SK-N-SH treated with all-trans-retinoic acid at 6 μM for 48 hours (cell line): ENCODE data around the gene TSPAN15.
A peak's percentile ranks its signal among the peaks of the same experiment; 100 is the strongest.

Experiments used
- ATAC-seq: fragments of 200-7000 bp; cut with Tn5 transposase; 3 replicates; pipeline ENCODE4 v1.9.1; 2020; ENCODE audit warnings: mild to moderate bottlenecking, moderate library complexity
- ARNTL ChIP-seq: fragments of 450-650 bp; formaldehyde crosslinking; IDR thresholded peaks from 2 replicates; pipeline ENCODE4 v1.5.0; 2020; ENCODE audit warnings: low read depth, mild to moderate bottlenecking, moderate library complexity, borderline replicate concordance
- BACH2 ChIP-seq: fragments of 250-450 bp; sonication (Bioruptor Pico); IDR thresholded peaks from 2 replicates; pipeline ENCODE4 v1.9.0; 2021; ENCODE audit warnings: mild to moderate bottlenecking, borderline replicate concordance
- CSDC2 ChIP-seq: fragments of 250-450 bp; sonication (Bioruptor Pico); IDR thresholded peaks from 2 replicates; pipeline ENCODE4 v1.5.0; 2020; ENCODE audit warnings: mild to moderate bottlenecking, moderate library complexity
- ESRRG ChIP-seq: fragments of 250-450 bp; sonication (Bioruptor Pico); IDR thresholded peaks from 2 replicates; pipeline ENCODE4 v1.6.1; 2021; ENCODE audit warnings: mild to moderate bottlenecking
- GLIS3 ChIP-seq: fragments of 250-450 bp; sonication (Bioruptor Pico); IDR thresholded peaks from 2 replicates; pipeline ENCODE4 v1.5.0; 2020; ENCODE audit warnings: mild to moderate bottlenecking, moderate library complexity
- ISL1 ChIP-seq: fragments of 250-450 bp; sonication (Bioruptor Pico); IDR thresholded peaks from 2 replicates; pipeline ENCODE4 v2.1.2; 2022; ENCODE audit warnings: mild to moderate bottlenecking, moderate library complexity
- OSR1 ChIP-seq: fragments of 250-450 bp; sonication (Bioruptor Pico); IDR thresholded peaks from 2 replicates; pipeline ENCODE4 v1.8.0; 2022; ENCODE audit warnings: moderate library complexity, mild to moderate bottlenecking, inconsistent platforms
- PPARA ChIP-seq: fragments of 250-450 bp; sonication (Bioruptor Pico); IDR thresholded peaks from 2 replicates; pipeline ENCODE4 v1.5.0; 2020; ENCODE audit warnings: mild to moderate bottlenecking, borderline replicate concordance
- RARB ChIP-seq: fragments of 250-450 bp; sonication (Bioruptor Pico); IDR thresholded peaks from 2 replicates; pipeline ENCODE4 v1.8.0; 2021; ENCODE audit warnings: mild to moderate bottlenecking, moderate library complexity
- TCF4 ChIP-seq: fragments of 250-450 bp; sonication (Bioruptor Pico); IDR thresholded peaks from 2 replicates; pipeline ENCODE4 v1.8.0; 2021; ENCODE audit warnings: mild to moderate bottlenecking, moderate library complexity, borderline replicate concordance
- TOX ChIP-seq: fragments of 250-450 bp; sonication (Bioruptor Pico); IDR thresholded peaks from 2 replicates; pipeline ENCODE4 v1.8.0; 2021; ENCODE audit warnings: mild to moderate bottlenecking, moderate library complexity, borderline replicate concordance
- ZC3H10 ChIP-seq: fragments of 250-450 bp; sonication (Bioruptor Pico); IDR thresholded peaks from 2 replicates; pipeline ENCODE4 v1.5.1; 2021; ENCODE audit warnings: mild to moderate bottlenecking, moderate library complexity
- ZFP30 ChIP-seq: fragments of 450-650 bp; formaldehyde crosslinking; IDR thresholded peaks from 2 replicates; pipeline ENCODE4 v1.5.0; 2022; ENCODE audit warnings: mild to moderate bottlenecking, moderate library complexity
- ZNF565 ChIP-seq: fragments of 450-650 bp; formaldehyde crosslinking; conservative IDR thresholded peaks from 2 replicates; pipeline ENCODE4 v1.5.0; 2020; ENCODE audit warnings: low read depth, mild to moderate bottlenecking, moderate library complexity
- ZNF70 ChIP-seq: fragments of 450-650 bp; formaldehyde crosslinking; IDR thresholded peaks from 2 replicates; pipeline ENCODE4 v1.5.0; 2020; ENCODE audit warnings: mild to moderate bottlenecking, moderate library complexity
- TF ChIP-seq, protein P1 (sequence below): fragments of 250-450 bp; sonication (Bioruptor Pico); IDR thresholded peaks from 2 replicates; pipeline ENCODE4 v1.8.0; 2021; ENCODE audit warnings: low read depth, mild to moderate bottlenecking, moderate library complexity, borderline replicate concordance
- TF ChIP-seq, protein P2 (sequence below): fragments of 250-450 bp; sonication (Bioruptor Pico); IDR thresholded peaks from 2 replicates; pipeline ENCODE4 v1.5.1; 2020; ENCODE audit warnings: low read depth, mild to moderate bottlenecking, moderate library complexity
- TF ChIP-seq, protein P3 (sequence below): fragments of 250-450 bp; sonication (Bioruptor Pico); IDR thresholded peaks from 2 replicates; pipeline ENCODE4 v1.5.0; 2020; ENCODE audit warnings: mild to moderate bottlenecking, moderate library complexity
- TF ChIP-seq, protein P4 (sequence below): fragments of 250-450 bp; sonication (Bioruptor Pico); IDR thresholded peaks from 2 replicates; pipeline ENCODE4 v1.8.0; 2020; ENCODE audit warnings: mild to moderate bottlenecking, moderate library complexity, borderline replicate concordance

TSPAN15 gene

DNA sequence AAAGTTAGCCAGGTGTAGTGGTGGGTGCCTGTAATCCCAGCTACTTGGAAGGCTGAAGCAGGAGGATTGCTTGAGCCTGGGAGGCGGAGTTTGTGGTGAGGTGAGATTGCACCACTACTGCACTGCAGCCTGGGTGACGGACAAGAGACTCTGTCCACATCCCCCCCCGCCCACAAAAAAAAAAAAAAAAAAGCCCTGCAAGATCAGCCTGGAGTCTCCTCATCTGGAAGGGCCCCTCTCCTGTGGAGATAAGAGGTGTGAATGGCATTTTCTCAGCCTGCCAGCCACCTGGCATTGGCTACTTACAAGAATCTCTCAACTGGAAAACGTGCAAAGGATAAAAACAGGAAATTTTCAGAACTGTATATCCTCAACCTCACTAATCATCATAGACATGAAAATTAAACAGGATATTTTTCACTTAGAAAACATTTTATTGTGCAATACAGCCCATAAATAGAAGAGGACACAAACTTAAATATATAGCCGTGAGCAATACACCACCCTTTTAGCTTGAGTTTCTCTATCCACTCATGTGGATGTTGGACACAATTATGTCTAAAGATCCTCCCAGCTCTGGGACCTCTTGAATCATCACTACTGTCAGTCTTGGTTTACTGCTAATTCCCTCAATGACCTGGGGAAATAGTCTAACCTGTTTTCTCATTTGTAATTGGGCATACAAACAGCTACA, 11.3 kb upstream of the TSPAN15 start:
- TF ChIP-seq CSDC2 (CRISPR knock-in tag) (no peak), ZC3H10 (no peak), ESRRG (CRISPR knock-in tag) (no peak), TOX (CRISPR knock-in tag) (no peak), BACH2 (no peak), ISL1 (CRISPR knock-in tag) (no peak), RARB (no peak), OSR1 (no peak)
- TF ChIP-seq, protein P1, sequence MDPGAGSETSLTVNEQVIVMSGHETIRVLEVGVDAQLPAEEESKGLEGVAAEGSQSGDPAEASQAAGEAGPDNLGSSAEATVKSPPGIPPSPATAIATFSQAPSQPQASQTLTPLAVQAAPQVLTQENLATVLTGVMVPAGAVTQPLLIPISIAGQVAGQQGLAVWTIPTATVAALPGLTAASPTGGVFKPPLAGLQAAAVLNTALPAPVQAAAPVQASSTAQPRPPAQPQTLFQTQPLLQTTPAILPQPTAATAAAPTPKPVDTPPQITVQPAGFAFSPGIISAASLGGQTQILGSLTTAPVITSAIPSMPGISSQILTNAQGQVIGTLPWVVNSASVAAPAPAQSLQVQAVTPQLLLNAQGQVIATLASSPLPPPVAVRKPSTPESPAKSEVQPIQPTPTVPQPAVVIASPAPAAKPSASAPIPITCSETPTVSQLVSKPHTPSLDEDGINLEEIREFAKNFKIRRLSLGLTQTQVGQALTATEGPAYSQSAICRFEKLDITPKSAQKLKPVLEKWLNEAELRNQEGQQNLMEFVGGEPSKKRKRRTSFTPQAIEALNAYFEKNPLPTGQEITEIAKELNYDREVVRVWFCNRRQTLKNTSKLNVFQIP (CRISPR knock-in tag) = no peak
- ATAC-seq = no peak

DNA sequence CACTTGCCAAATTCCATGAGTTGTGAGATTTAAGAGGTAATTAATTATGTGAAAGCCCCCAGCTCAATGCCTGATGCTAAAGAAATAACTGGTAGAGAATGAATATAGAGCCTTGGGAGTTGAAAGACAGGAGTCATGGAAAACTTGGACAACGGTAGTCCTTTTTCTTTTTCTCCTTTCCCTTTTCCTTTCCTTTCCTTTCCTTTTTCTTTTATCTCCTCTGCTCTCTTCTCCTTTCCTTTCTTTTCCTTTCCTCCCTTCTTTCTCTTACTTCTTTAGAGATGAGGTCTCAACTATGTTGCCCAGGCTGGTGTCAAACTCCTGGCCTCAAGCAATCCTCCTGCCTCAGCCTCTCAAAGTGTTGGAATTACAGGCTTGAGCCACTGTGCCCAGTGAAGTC, 7.9 kb upstream of the TSPAN15 start:
- TF ChIP-seq, protein P2, sequence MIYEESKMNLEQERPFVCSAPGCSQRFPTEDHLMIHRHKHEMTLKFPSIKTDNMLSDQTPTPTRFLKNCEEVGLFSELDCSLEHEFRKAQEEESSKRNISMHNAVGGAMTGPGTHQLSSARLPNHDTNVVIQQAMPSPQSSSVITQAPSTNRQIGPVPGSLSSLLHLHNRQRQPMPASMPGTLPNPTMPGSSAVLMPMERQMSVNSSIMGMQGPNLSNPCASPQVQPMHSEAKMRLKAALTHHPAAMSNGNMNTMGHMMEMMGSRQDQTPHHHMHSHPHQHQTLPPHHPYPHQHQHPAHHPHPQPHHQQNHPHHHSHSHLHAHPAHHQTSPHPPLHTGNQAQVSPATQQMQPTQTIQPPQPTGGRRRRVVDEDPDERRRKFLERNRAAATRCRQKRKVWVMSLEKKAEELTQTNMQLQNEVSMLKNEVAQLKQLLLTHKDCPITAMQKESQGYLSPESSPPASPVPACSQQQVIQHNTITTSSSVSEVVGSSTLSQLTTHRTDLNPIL = no peak
- no peak for TF ChIP-seq ESRRG (CRISPR knock-in tag)
- TF ChIP-seq, all 23 proteins: peak for 0
- no peak for ATAC-seq

DNA sequence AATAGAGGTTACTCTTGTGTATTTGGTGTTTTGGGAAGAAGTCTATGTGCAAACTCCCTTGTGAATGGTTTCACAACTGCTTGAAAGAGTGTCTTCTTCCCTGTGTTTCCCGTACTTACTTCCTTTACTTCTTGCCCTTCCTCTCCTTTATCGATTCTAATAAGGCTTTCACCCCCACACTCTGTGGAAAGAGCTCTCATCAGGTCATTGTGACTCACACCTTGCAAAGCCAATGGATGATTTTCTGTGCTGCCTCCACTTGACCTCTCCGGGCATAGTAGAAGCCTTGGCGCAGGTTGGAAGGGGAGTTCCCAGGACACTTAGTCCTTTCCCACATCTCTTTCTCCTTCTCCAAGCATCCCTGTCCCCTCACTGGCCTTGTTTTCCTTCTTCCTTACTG, 6.2 kb upstream of the TSPAN15 start:
- no peak for ATAC-seq
- TF ChIP-seq OSR1 (no peak), ZFP30 (CRISPR knock-in tag) (no peak), BACH2 (no peak), ARNTL (CRISPR knock-in tag) (no peak), ZNF70 (CRISPR knock-in tag) (no peak), ZNF565 (CRISPR knock-in tag) (no peak), PPARA (CRISPR knock-in tag) (no peak), ESRRG (CRISPR knock-in tag) (no peak), RARB (no peak), TOX (CRISPR knock-in tag) (no peak)
- TF ChIP-seq, protein P3, sequence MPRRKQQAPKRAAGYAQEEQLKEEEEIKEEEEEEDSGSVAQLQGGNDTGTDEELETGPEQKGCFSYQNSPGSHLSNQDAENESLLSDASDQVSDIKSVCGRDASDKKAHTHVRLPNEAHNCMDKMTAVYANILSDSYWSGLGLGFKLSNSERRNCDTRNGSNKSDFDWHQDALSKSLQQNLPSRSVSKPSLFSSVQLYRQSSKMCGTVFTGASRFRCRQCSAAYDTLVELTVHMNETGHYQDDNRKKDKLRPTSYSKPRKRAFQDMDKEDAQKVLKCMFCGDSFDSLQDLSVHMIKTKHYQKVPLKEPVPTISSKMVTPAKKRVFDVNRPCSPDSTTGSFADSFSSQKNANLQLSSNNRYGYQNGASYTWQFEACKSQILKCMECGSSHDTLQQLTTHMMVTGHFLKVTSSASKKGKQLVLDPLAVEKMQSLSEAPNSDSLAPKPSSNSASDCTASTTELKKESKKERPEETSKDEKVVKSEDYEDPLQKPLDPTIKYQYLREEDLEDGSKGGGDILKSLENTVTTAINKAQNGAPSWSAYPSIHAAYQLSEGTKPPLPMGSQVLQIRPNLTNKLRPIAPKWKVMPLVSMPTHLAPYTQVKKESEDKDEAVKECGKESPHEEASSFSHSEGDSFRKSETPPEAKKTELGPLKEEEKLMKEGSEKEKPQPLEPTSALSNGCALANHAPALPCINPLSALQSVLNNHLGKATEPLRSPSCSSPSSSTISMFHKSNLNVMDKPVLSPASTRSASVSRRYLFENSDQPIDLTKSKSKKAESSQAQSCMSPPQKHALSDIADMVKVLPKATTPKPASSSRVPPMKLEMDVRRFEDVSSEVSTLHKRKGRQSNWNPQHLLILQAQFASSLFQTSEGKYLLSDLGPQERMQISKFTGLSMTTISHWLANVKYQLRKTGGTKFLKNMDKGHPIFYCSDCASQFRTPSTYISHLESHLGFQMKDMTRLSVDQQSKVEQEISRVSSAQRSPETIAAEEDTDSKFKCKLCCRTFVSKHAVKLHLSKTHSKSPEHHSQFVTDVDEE (CRISPR knock-in tag) = no peak
- TF ChIP-seq, protein P4, sequence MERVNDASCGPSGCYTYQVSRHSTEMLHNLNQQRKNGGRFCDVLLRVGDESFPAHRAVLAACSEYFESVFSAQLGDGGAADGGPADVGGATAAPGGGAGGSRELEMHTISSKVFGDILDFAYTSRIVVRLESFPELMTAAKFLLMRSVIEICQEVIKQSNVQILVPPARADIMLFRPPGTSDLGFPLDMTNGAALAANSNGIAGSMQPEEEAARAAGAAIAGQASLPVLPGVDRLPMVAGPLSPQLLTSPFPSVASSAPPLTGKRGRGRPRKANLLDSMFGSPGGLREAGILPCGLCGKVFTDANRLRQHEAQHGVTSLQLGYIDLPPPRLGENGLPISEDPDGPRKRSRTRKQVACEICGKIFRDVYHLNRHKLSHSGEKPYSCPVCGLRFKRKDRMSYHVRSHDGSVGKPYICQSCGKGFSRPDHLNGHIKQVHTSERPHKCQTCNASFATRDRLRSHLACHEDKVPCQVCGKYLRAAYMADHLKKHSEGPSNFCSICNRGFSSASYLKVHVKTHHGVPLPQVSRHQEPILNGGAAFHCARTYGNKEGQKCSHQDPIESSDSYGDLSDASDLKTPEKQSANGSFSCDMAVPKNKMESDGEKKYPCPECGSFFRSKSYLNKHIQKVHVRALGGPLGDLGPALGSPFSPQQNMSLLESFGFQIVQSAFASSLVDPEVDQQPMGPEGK (CRISPR knock-in tag) = no peak
- TF ChIP-seq, protein P1 (CRISPR knock-in tag) = no peak
- TF ChIP-seq, all 23 proteins: peak for 0

DNA sequence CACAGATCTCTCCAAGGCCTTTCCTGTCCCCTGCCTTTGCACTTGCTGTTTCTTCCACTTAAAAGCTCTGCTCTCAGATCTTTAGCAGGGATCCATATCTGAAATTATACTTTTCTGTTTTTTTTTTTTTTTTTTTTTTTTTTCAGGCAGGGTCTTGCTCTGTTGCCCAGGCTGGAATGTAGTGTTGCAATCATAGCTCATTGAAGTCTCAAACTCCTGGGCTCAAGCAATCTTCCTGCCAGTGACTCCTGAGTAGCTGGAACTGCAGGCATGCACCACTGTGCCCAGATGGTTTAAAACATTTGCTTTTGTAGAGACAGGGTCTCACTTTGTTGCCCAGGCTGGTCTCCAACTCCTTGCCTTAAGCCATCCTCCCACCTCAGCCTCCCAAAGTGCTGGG, 5.0 kb upstream of the TSPAN15 start:
- no peak for TF ChIP-seq TOX (CRISPR knock-in tag)
- no peak for TF ChIP-seq TCF4 (CRISPR knock-in tag)
- no peak for TF ChIP-seq ARNTL (CRISPR knock-in tag)
- TF ChIP-seq, protein P1 (CRISPR knock-in tag) = no peak
- TF ChIP-seq, protein P4 (CRISPR knock-in tag) = no peak
- TF ChIP-seq GLIS3 (CRISPR knock-in tag) = no peak
- TF ChIP-seq ISL1 (CRISPR knock-in tag) = no peak
- no peak for TF ChIP-seq ESRRG (CRISPR knock-in tag)
- TF ChIP-seq, all 23 proteins: peak for 0
- ATAC-seq = peak; percentile 7
